Osteocyte (in vitro differentiated cells): ENCODE measurements around the gene CYB5R3. TPM values are rescaled to one million over a fixed set of nuclear protein-coding genes. Genes with fewer than 3 reads are reported as not detected.

ENCODE experiments used
- DNase-seq: peaks from one replicate; pipeline ENCODE4 v3.0.0; 2021; ENCODE audit warnings: mixed read lengths; ENCODE audit not compliant: unreplicated experiment; ENCODE audit errors: extremely low spot score
- H3K27ac Mint-ChIP-seq: one replicate; pipeline ENCODE4 v1.8.0; 2021; ENCODE audit warnings: mild to moderate bottlenecking, mixed read lengths; ENCODE audit not compliant: unreplicated experiment
- H3K27me3 Mint-ChIP-seq: one replicate; pipeline ENCODE4 v1.8.0; 2021; ENCODE audit warnings: mixed read lengths; ENCODE audit not compliant: unreplicated experiment
- H3K36me3 Mint-ChIP-seq: one replicate; pipeline ENCODE4 v1.8.0; 2021; ENCODE audit warnings: mixed read lengths; ENCODE audit not compliant: unreplicated experiment
- H3K4me1 Mint-ChIP-seq: one replicate; pipeline ENCODE4 v1.8.0; 2021; ENCODE audit warnings: mixed read lengths; ENCODE audit not compliant: unreplicated experiment
- H3K4me3 Mint-ChIP-seq: one replicate; pipeline ENCODE4 v1.8.0; 2021; ENCODE audit warnings: mild to moderate bottlenecking, moderate library complexity, mixed read lengths; ENCODE audit not compliant: unreplicated experiment
- H3K9me3 Mint-ChIP-seq: one replicate; pipeline ENCODE4 v1.8.0; 2021; ENCODE audit warnings: mixed read lengths; ENCODE audit not compliant: unreplicated experiment
- CTCF ChIP-seq: fragments of 200-600 bp; sonication (generic); IDR thresholded peaks from 2 replicates; pipeline ENCODE4 v1.5.0; 2021; ENCODE audit warnings: antibody characterized with exemption, mild to moderate bottlenecking, moderate library complexity
- total RNA-seq: library from RNA; stranded (reverse); gene quantifications from 2 replicates; pipeline ENCODE4 v1.2.1, GENCODE V29; 2021

CYB5R3 gene
- total RNA-seq, 1 donor from 2014 or later = 408 TPM

GRCh38 chr22:42630901-42631602 is 18.1 kb downstream of the CYB5R3 start:
- no peak for TF ChIP-seq CTCF
- DNase-seq = no peak
- Mint-ChIP-seq H3K36me3 (peaks cover 28% of the 10 kb centered on the region), H3K9me3 (no peaks in the 10 kb centered on the region), H3K4me3 (no peak overlapping the region), H3K27me3 (no peaks in the 10 kb centered on the region), H3K4me1 (peaks cover 20% of the 10 kb centered on the region), H3K27ac (peak overlapping the region; percentile 54)

- Mint-ChIP-seq H3K36me3 (peaks cover 26% of the 10 kb centered on the region), H3K27ac (no peak overlapping the region), H3K4me1 (peaks cover 17% of the 10 kb centered on the region), H3K4me3 (no peak overlapping the region), H3K27me3 (no peaks in the 10 kb centered on the region), H3K9me3 (no peaks in the 10 kb centered on the region)
- no peak for DNase-seq
- no peak for TF ChIP-seq CTCF
These were observed 19.0 kb downstream of the CYB5R3 start for GRCh38 chr22:42630211-42630610.

GRCh38 chr22:42627981-42628380 is 21.2 kb downstream of the CYB5R3 start:
- Mint-ChIP-seq H3K4me3 (no peak overlapping the region), H3K4me1 (peaks cover 27% of the 10 kb centered on the region), H3K27ac (no peak overlapping the region), H3K27me3 (no peaks in the 10 kb centered on the region), H3K9me3 (no peaks in the 10 kb centered on the region), H3K36me3 (peaks cover 24% of the 10 kb centered on the region)
- TF ChIP-seq CTCF = no peak
- no peak for DNase-seq

GRCh38 chr22:42626951-42627625 is 22.1 kb downstream of the CYB5R3 start:
- Mint-ChIP-seq H3K4me1 (peaks cover 34% of the 10 kb centered on the region), H3K36me3 (peaks cover 22% of the 10 kb centered on the region), H3K27me3 (no peaks in the 10 kb centered on the region), H3K4me3 (no peak overlapping the region), H3K9me3 (no peaks in the 10 kb centered on the region), H3K27ac (no peak overlapping the region)
- DNase-seq = no peak
- TF ChIP-seq CTCF = no peak

- no peaks in the 10 kb centered on the region for H3K9me3 Mint-ChIP-seq
- no peaks in the 10 kb centered on the region for H3K27me3 Mint-ChIP-seq
- peak overlapping the region; percentile 28 for H3K27ac Mint-ChIP-seq
- no peak for TF ChIP-seq CTCF
- no peak overlapping the region for H3K4me3 Mint-ChIP-seq
- peaks cover 38% of the 10 kb centered on the region for H3K4me1 Mint-ChIP-seq
- DNase-seq = no peak
- H3K36me3 Mint-ChIP-seq = peaks cover 23% of the 10 kb centered on the region
These were observed 22.8 kb downstream of the CYB5R3 start for GRCh38 chr22:42626431-42626830.
